HG03520 (cell line): ENCODE results near the gene NAA40.
"Not testable (repeated sequence)": the region's sequence is repeated elsewhere in the genome, so short reads cannot be mapped to it uniquely, and the experiment has no call there.

ENCODE experiments used
- ATAC-seq: cut with Tn5 transposase; IDR thresholded peaks from one replicate; pipeline ENCODE4 v1.9.1; 2021; ENCODE audit warnings: mild to moderate bottlenecking, moderate library complexity; ENCODE audit not compliant: unreplicated experiment

The NAA40 gene

DNA sequence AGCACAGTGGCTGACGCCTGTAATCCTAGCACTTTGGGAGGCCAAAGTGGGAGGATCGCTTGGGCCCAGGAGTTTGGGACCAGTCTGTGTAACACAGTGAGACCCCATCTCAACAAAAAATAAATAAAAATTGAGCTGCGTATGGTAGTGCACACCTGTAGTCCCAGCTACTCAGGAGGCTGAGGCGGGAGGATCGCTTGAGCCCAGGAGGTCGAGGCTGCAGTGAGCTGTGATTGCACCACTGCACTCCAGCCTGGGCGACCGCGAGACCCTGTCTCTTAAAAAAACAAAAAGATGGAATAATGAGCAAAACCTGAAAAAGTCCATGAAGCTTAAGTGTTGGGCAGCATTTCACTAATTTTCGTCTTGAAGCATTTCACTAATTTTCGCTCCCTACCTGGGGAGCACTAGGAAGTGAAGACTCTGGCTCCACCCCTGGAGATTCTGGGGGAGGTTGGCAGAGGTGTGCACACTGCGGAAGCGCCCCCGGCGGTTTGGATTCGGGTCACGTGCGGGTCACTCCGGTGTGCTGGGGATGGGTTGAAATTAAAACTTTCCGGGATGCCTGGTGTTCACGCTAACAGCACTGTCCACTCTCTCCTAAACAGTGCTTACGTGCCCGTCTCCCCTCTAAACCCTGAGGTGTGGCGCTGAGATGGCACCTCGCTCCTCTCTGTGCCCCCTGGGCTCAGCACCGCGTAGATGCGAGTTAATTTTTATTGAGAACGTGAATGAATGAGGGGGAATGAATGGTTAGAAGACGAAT is 906 bp upstream of the NAA40 start:
- no peak for ATAC-seq

DNA sequence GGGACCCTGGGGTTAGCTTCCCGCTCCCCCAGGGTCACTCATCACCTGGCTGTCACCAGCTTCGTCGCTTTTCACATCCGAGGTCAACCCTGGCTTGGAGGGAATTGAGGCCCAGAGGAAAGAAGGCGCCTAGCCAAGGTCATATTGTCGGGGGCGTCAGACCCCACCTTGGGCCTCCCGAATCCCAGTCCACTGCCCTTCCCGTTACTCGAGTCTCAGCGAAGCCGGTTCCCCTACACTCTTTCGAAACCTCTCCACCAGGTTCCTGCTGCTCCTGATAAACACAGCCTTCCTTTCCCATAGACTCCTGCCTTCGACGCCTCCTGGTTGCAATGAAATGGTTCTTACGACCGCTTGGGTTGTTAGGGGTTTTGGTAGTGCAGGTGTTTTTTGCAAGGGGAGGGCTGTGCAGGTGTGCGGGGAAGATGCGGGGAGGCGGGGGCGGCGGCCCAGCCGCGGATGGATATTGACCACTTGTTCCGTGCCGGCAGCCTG is 642 bp downstream of the NAA40 start:
- ATAC-seq: peak; percentile 3

DNA sequence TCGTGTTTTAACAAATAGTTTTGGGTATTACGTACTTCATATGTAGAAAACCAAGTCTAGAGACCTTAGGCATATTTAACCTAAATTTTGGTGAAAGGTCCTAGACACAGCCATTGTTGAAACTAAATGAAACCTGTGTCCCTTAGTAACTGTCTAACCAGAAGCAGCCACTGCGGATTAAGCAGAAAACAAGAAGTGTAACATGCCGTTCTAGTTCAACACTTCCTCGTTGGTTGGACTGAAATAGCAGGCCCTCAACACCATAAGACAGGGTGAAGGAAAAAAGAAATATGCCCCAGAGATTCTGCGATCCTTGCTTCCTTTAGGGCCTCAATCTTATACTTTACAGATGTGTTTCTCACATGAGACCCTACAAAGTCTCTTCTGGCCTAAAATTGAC is 2.0 kb downstream of the NAA40 start:
- no peak for ATAC-seq

DNA sequence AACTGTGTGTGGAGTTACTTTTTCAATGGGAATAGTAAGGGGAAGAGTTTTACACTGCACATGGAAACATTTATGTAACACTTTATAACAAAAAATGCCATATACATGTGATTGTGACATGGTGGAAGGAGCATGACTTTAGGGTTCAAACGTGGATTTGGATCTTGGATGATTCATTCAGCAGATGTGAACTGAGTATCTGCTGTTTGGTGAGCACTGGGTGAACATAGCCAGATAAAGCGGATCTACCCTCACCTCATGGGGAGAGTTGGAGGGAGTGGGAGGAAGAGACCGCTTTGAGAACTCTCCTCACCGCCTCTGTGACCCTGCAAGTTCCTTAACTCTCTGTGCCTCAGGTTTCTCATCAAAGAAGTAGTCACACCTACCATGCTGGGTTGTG is 3.1 kb downstream of the NAA40 start:
- ATAC-seq: no peak

DNA sequence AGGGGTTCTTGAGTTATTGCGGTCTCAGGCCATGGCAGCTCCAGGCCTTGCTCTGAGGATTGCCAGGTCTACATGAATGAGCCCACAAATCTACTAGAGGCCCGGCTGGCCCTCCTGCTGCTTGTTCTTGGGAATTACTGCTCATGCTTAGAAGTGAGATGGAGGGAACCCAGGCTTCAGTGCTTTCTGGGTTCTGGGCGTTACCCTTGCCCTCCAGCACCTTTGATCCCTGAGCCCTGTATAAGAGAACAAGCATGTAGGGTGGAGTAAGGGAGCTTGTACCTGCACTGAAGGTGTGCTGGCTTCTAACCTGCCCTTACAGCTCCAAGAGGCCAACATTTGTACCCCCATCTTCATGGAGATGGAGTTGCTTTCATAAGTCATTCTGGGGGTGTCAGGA is 4.0 kb downstream of the NAA40 start:
- ATAC-seq: no peak

DNA sequence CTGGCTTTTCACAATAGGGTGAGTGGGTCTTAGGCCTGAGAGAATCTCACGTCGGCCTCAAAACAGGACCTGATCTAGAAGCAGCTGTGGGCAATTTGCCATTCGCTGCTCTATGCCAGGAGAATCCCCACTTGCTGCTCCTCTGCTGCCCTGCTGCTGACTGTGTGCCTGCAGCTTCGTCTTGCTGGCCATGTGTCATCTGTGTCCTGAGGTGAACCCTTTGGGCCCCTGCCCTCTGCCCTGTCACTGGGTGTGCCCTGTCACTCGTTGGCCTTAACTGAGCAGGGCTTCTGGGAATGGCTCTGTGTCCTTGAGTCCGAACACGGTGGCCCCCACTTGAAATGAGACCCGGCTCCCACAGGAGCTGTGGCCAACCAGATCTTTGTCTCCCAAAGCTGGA is 6.2 kb downstream of the NAA40 start:
- ATAC-seq: no peak

DNA sequence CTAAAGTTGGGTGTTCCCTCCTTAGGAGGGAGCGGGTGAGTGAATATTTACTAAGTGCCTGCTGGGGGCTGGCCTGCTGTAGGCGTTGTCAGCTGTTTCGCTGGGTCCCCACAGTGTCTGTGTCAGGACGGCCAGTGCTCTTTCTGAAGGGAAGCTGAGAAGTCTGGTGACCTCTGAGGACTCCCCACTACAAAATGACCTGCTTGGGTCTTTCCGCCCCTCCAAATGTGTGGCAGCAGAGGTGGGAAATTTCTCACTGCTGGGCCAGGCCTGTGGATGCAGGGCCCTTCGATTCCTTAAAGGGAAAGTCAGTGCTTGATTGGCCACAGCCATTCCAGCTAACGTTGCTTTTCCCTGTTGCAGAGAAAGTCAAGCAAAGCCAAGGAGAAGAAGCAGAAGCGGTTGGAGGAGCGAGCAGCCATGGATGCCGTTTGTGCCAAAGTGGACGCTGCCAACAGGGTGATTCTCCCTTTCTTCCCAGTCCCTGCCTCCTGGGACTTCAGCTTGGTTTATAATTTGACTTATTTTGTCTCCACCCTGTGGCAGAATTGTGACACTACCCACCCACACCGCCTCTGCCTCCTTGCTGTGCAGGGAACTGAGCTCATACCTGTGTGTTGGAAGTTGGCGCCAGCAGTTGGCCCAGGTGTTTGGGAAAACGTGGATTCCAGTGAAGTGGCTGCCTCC is 6.8 kb downstream of the NAA40 start:
- ATAC-seq: no peak

DNA sequence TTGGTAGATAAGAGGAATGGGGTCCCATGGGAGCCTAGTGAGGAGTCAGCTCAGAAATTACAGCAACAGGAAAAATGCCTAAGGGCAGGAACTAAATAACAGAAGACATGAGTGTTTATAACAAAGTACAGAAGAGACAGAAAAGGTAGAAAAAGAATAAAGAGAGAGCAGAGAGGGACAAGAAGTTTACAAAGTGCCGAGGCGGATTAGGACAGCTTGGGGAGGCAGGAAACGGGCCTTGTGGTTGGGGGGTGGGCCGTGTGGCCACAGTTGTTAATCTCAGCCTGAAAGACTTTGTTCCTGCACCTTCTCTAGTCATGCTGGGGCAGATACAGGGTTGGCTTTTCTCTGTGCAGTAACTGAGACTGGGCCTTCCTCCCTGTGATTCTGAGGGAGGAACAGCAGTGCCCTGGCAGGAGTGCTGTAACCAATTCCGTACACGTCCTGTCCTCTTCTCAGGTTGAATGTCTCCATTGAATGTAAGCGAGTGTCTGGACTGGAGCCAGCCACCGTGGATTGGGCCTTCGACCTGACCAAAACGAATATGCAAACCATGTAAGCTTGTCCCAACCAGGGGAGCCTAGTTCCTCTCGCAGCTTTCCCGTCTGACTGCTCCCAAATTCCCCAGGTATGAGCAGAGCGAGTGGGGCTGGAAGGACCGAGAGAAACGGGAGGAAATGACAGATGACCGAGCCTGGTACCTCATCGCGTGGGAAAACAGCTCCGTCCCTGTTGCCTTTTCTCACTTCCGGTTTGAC is 13.2 kb downstream of the NAA40 start:
- no peak for ATAC-seq

DNA sequence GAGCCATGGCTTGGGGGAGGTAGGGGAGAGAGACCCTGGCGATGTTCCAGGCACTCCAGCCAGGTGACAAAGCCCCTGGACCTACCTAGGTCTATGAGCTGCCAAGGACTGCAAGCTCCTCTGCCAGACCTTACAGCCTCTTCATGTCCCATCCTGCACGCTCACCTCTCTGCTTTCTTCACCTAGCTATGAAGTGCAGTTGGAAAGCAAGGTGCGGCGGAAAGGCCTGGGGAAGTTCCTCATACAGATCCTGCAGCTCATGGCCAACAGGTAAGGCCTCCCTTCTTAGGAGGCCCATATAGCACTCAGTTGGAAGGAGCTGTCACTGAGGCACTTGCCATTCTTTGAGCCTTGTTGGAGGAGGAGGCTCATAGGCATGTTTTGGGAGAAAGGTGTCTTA is 13.8 kb downstream of the NAA40 start:
- no peak for ATAC-seq

DNA sequence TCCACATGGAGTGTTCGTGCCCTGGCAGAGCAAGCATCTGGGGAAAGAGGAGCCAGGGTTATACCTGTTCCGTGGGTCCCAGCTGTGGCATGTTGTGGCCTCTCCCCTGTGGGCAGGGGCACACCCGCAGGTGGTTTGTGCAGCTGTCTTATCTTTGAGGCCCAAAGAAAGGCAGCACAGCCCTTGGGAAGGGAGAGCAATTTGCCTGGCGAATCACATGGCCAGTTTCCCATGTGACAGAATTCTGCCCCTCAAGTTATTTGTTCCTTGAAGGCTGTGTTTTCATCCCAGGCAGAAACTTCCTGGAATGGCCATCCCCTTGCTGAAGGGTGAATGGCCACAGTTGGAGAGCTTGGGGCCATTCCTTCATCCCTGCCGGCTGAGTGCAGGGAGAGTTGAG is 19.2 kb downstream of the NAA40 start:
- ATAC-seq: no peak

DNA sequence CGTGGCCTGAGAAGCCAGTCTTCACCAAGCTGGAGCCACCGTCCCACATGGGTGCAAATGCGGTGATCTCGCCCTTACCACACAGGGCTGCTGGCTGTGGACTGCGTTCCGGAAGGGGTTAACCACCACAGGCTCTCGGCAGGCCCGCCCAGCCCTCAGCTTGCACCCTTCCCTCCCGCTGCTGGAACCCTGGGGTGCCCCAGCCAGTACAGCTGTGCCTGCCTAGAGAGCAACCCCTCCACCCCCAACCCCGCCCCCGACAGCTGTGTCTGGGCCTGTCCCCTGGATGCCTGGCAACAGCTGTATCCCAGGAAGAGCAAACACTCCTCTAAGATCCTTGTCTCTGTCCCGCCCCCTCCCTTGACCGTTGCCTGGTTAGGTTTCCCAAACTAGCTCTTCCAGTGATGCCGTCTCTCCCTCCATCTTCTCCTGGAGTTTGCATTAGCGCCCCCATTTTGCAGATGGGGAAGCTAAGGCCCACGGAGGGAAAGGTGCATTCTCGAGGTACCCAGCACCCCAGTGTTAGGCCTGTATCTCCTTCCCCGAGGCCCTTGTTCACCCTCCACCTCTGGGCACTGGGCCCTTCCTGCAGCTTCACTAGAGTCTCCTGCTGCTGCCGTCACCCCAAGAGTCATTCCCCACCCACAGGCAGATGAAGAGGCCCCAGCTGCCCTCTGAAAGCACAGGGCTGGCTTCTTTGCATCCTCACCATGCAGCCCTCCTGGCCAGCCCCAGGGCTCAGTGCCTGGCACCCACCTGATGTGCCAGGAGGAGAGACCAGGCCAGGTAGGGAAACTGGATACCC is 23.0 kb downstream of the NAA40 start:
- no peak for ATAC-seq

DNA sequence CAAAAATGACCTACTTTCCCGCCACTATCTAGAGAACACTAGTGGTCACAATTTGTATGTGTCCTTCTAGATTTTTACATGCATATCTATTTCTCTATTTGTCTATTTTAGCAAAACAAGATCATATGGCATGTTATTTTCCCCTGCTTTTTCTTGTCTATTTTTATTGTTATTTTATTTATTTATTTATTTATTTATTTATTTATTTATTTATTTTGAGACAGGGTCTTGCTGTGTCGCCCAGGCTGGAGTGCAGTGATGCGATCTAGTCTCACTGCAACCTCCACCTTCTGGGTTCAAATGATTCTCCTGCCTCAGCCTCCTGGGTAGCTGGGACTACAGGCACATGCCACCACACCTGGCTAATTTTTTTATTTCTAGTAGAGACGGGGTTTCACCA is 25.1 kb downstream of the NAA40 start:
- not testable (repeated sequence) for ATAC-seq

DNA sequence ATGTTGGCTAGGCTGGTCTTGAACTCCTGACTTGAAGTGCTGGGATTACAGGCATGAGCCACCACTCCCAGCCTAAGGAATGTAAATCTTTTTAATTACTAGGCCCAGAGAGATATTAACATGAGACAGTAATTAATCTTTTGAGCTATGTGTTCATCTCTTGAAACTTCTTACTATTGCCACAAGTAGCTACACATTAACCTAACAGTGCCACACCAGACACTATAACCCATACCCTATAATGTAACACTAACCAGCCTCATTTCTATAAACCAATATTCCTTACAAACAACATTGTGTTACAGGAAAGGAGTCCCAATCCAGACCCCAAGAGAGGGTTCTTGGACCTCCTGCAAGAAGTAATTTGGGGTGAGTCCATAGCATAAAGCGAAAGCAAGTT is 27.6 kb downstream of the NAA40 start:
- ATAC-seq: no peak

DNA sequence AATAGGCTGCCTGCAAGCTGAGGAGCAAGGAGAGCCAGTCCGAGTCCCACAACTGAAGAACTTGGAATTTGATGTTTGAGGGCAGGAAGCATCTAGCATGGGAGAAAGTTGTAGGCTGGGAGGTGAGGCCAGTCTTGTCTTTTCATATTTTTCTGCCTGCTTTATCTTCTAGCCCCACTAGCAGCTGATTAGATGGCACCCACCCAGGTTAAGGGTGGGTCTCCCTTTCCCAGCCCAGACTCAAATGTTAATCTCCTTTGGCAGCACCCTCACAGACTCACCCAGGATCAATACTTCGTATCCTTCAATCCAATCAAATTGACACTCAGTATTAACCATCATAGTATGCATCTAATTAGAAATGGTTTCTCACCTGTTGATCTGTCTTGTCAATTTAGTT is 30.7 kb downstream of the NAA40 start:
- no peak for ATAC-seq

DNA sequence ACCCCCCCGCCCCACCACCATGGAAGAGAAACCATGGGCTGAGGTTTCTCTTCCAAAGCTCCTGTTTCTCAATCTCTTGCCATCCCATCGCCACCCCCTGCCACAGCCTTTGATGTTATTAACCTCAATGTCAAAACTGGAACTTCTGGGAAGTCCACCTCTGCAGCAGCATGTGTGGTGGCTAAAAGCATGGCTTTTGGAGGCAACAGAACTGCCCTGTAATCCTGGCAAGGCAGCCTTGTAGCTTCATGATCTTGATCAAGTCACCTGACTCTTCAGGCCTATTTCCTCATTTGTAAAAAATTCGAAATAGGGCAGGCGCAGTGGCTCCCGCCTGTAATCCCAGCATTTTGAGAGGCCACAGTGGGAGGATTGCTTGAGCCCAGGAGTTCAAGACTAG is 32.1 kb downstream of the NAA40 start:
- no peak for ATAC-seq

DNA sequence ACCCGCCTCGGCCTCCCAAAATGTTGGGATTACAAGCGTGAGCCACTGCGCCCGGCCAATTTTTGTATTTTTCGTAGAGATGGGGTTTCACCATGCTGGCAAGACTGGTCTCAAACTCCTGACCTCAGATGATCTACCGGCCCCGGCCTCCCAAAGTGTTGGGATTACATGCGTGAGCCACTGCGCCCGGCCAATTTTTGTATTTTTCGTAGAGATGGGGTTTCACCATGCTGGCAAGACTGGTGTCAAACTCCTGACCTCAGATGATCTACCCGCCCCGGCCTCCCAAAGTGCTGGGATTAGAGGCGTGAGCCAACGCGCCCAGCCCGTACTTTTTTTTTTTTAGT is 35.1 kb downstream of the NAA40 start:
- not testable (repeated sequence) for ATAC-seq

DNA sequence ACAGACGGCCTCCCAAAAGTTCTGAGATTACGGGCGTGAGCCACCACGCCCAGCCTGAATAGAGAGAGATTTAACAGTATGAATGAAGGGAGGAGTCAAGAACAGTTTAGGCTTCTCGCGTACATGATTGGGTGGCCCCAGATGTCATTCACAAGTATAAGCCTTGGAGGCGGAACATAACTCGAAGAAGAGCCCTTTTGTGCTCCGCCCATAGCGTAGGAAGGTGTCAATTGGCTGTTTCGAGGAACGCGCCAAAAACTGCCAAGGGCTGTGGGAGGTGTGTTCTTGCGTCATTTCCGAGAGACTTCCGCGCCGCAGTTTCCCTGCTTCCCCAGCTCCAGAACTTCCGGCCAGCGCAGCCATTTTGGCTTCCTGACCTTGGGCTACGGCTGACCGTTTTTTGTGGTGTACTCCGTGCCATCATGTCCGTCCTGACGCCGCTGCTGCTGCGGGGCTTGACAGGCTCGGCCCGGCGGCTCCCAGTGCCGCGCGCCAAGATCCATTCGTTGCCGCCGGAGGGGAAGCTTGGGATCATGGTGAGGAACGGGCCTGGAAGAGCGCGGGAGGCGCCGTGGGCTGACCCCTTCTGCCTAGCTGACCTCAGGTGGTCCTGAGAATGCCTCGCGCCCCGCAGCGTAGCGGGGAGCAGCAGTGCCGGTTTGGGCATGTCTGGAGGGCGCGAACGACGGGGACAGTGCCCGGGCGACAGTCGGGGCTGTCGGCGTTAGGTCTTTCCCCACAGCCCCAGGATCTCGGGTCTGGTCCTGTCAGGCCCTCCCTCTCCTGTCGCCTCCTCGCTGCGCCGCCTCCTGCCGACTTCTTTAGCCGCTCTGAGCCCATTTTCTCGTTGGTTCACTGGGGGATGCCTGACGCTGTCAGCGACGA is 35.7 kb downstream of the NAA40 start, which contains the start of gene COX8A:
Gene COX8A, plus strand, starts transcription at position 362 of the 885 bp plus-strand sequence. Its CDS starts 61 bp downstream, at position 423.
- ATAC-seq: peak; percentile 94

DNA sequence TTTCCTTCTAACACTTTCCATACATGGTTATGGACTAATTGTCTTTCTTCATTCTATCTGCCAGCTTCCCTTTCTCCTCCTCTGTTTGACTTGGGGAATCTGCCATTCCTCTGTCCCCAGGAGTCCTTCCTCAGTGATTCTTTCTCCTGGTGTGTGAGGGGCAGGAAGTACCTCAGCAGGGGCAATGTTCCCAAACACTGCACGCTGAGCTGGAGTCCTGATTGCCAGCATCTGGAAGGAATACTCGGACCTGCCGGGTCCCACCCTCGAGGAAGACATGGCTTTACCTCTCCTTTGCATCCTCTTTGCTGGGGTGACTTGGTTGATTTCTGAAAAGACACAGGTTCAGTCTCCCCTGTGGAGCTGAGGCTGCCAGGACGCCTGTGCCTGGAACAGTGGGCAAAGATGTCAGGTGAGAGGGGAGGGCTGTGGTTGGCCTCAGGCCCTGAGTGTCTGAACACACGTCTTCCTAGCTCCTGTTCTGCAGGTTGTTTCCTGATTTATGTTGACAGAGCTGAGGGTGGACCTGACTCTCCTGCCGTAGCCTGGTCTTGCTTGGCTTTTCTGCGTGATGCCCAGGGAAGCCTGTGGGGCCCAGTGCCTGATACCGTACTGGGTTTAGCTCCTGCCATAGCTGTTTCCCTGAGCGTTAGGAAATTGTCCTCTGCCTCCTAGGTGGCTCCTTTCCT is 39.9 kb downstream of the NAA40 start:
- ATAC-seq: no peak

DNA sequence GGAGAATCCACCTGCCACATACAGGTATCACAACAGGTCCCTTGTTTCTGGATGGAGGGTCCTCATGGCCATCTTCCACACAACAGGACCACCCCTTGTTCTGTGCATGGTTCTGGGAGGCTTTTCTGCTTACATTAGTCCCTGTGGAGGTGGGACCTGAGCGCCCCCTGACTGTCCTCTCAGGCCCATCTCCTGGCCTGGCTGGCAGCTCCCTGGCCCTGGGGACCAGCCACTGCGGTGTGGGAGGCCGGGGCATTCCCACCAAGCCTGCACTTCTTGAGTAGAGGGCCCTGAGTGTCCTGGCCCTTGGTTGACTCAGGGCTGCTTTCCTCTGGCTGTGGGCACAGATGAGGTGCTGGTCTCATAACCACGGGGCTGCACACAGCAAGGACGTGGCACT is 40.6 kb downstream of the NAA40 start:
- no peak for ATAC-seq
